Choroid plexus epithelial cell (primary cell): ENCODE data around the gene BCL11B.

Experiments
- DNase-seq: peaks from one replicate; pipeline ENCODE4 v3.0.0-alpha.2; 2010; ENCODE audit warnings: low read depth
- H3K4me3 ChIP-seq: 2 replicates; pipeline ENCODE4 v1.5.1; 2011; ENCODE audit warnings: low read depth, mild to moderate bottlenecking, control low read depth, low read length, moderate library complexity
- CTCF ChIP-seq: conservative IDR thresholded peaks from 2 replicates; pipeline ENCODE4 v1.5.1; 2011; ENCODE audit warnings: low read depth, mild to moderate bottlenecking, control low read depth, inconsistent platforms, low read length, moderate library complexity

Gene BCL11B

GRCh38 chr14:99148131-99148530 is 123.9 kb downstream of the BCL11B start:
- no peak for TF ChIP-seq CTCF
- DNase-seq, result no peak
- no peak overlapping the region for H3K4me3 ChIP-seq

GRCh38 chr14:99147366-99147740 is 124.6 kb downstream of the BCL11B start:
- no peak for TF ChIP-seq CTCF
- no peak for DNase-seq
- H3K4me3 ChIP-seq, result no peak overlapping the region

GRCh38 chr14:99146616-99147365 is 125.2 kb downstream of the BCL11B start:
- TF ChIP-seq CTCF, result no peak
- DNase-seq, result no peak
- H3K4me3 ChIP-seq, result no peak overlapping the region

GRCh38 chr14:99145307-99145706 is 126.7 kb downstream of the BCL11B start:
- no peak overlapping the region for H3K4me3 ChIP-seq
- DNase-seq, result no peak
- TF ChIP-seq CTCF, result no peak

GRCh38 chr14:99143793-99144192 is 128.2 kb downstream of the BCL11B start:
- no peak for TF ChIP-seq CTCF
- DNase-seq, result no peak
- H3K4me3 ChIP-seq, result no peak overlapping the region

GRCh38 chr14:99143126-99143525 is 128.9 kb downstream of the BCL11B start:
- H3K4me3 ChIP-seq, result no peak overlapping the region
- DNase-seq, result no peak
- no peak for TF ChIP-seq CTCF

- TF ChIP-seq CTCF, result no peak
- no peak overlapping the region for H3K4me3 ChIP-seq
- DNase-seq, result no peak
These were observed 130.8 kb downstream of the BCL11B start for GRCh38 chr14:99141236-99141635.
